GM21447 (cell line): ENCODE data around the gene GMDS.

ENCODE experiments used
- ATAC-seq: cut with Tn5 transposase; IDR thresholded peaks from one replicate; pipeline ENCODE4 v1.9.1; 2021; ENCODE audit not compliant: unreplicated experiment

GMDS gene

DNA sequence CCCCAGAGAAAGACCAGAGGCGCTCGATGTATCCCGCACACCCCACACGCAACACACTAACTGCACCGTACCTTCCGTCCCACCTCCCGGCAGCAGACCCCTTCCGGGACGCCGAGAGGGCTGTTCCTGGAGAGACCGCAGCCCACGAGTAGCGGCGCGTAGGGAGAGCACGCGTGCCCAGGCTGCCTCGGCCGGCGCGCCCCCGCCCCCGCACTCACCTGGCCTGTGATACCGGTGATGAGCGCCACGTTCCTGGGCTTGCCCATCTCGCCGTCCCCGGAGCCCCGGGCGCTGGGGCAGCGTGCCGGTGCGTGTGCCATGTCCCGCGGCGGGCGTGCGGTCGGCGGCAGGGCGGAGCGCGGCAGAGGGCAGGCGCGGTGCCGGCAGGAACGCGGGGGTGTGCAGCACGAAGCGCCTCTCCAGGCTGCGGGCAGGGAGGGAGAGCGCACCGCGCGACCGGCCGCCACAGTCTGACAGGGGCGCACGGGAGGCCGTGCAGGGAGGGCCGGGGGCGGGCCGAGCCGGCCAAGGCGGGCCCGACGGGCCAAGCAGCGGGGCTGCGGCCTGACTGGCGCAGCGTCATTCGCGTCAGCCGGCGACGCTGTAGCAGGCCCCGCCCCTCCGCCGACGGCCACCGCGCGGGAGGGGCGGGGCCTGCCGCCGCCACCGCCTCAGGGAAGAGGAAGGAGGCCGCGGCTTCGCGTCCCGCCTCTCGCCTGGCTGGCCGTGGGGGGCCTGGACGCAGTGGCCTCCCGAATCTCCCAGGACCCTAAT is at the start of gene GMDS:
Gene GMDS (minus strand): TSS at position 503 of the 774 bp plus-strand sequence.
- peak; percentile 84 for ATAC-seq

DNA sequence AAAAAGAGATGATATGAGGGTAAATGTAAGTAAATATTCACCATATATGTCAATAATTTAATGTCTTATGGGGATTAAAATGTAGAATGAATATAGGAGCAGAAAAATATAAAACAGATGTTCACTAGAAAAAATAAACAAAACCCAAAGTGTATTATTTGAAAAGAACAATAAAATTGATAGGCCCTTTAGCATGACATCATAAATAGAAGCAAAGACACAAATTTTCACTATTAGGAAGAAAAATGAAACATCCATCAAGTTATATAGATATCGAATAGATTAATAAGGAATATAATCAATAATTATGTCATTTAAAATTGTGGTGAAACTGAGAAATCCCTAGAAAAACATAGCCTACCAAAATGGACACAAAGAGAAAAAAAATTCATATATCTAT is 40.1 kb upstream of the GMDS start:
- no peak for ATAC-seq

- no peak for ATAC-seq
These were observed 30.5 kb upstream of the GMDS start for GRCh38 chr6:2275892-2276242.

- ATAC-seq: no peak
These were observed 29.8 kb upstream of the GMDS start for GRCh38 chr6:2274981-2275891.

DNA sequence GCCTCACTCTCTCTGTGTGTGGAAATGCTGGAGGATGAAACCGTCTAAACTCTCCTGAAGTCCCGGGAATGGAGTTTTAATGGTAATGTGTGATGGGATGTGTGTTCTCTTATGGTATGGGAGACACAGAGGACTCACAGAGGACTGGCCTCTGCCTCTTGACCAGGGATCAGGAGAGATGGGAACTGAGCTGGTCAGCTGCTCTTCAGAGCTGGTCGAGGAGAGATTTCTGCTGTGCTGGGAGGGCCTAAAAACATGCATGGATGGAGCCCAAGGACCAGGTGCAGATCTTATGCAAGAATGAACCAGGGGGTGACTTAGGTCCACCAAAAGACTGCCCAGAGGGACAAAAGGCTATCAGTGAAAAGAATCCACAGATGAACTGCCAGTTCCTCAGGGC is 27.3 kb upstream of the GMDS start:
- ATAC-seq: no peak

- ATAC-seq: no peak
These were observed 24.6 kb upstream of the GMDS start for GRCh38 chr6:2270054-2270453.

- no peak for ATAC-seq
These were observed 21.4 kb upstream of the GMDS start for GRCh38 chr6:2266841-2267240.

GRCh38 chr6:2266031-2266795 is 20.8 kb upstream of the GMDS start:
- ATAC-seq: no peak

GRCh38 chr6:2264932-2265331 is 19.5 kb upstream of the GMDS start:
- ATAC-seq: no peak

DNA sequence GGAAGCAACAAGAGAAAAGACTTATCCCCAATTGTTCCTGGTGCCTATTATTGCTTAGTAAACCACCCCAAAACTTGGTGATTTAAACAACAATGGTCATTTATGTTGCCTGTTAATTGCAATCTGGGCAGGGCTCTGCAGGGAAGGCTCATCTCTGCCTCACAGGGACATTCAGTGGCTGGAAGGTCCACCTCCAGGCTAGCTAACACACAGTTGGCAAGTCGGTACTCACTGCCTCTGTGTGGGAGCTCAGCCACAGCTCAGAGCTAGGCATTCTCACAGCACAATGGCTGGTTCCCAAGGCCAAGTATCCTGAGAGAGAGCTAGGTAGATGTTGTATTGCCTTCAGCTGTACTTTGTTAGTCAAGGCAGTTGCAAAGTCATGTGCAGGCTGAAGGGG is 18.5 kb upstream of the GMDS start:
- ATAC-seq: no peak

DNA sequence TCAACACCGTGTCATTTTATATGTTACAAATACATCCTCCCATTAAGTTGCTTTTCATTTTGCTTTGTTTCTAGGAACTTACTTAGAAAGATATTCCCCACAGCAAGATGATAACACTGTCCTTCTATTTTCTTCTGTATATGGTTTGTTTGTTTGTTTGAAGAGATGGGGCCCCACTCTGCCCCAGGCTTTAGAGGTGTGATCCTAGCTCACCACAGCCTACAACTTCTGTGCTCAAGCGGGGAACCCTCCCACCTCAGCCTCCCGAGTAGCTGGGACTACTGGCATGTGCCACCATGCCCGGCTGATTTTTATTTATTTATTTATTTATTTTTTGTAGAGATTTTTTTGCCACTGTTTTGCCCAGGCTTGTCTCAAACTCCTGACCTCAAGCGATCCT is 14.2 kb upstream of the GMDS start:
- ATAC-seq: no peak

DNA sequence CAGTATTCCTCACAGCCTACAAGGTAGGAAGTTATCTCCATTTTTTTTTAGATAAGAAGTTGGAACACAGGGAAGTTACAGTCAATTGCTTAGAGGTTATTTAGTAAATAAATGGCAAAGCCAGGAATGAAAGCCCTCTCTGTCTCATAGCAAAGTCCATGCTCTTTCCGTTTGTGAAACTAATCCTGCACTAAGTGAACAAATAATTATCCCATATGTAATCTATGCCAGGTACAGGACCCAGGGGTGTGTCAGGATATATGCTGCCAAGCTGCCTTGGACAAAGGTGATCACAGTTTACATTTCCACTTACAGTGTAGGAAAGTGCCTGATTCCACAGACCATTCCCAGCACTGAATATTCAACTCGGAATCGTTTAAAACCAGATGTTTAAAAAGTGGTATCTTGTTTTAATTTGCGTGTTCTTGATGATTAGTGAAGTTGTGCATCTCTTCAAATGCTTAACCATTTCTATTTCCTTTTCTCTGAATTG is 13.6 kb upstream of the GMDS start:
- no peak for ATAC-seq

DNA sequence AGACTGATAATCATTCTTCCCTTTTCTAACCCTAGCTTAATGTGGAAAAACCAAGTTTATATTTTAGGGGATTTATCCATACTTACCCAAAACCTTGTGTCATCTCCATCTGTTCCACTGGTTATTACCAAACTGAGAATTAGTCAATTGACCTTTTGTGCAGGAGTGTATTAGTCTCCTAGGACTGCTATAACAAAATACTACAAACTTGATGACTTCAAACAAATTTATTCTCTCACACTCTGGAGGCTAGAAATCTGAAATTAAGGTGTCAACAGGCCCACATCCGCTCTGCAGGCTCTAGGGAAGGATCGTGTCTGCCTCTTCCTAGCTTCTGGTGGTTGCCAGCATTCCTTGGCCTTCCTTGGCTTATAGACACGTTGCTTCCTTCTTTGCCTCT is 12.7 kb upstream of the GMDS start:
- ATAC-seq: no peak

- no peak for ATAC-seq
These were observed 12.0 kb upstream of the GMDS start for GRCh38 chr6:2257363-2257762.

DNA sequence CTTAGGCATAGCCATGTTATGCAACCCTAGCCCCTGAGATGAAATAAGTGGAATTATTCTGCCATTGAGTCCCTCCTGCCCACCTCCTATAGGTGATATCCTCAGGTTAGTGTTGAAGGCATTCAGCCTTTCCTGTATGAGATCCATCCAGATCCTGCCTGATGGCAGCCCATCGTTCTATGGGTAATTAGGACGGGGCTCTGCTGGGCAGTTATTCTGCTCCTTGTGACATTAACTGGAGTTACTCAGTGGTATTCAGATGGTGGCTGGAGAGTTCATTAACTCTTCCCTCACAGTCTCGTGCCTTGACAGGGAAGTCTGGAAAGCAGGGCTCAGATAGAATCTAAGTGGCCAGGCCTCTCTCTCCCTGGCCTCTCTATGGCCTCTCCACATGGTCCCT is 9.3 kb upstream of the GMDS start:
- ATAC-seq: no peak

- no peak for ATAC-seq
These were observed 3.7 kb upstream of the GMDS start for GRCh38 chr6:2249126-2249525.

- ATAC-seq: no peak
These were observed 2.3 kb upstream of the GMDS start for GRCh38 chr6:2247664-2248063.

DNA sequence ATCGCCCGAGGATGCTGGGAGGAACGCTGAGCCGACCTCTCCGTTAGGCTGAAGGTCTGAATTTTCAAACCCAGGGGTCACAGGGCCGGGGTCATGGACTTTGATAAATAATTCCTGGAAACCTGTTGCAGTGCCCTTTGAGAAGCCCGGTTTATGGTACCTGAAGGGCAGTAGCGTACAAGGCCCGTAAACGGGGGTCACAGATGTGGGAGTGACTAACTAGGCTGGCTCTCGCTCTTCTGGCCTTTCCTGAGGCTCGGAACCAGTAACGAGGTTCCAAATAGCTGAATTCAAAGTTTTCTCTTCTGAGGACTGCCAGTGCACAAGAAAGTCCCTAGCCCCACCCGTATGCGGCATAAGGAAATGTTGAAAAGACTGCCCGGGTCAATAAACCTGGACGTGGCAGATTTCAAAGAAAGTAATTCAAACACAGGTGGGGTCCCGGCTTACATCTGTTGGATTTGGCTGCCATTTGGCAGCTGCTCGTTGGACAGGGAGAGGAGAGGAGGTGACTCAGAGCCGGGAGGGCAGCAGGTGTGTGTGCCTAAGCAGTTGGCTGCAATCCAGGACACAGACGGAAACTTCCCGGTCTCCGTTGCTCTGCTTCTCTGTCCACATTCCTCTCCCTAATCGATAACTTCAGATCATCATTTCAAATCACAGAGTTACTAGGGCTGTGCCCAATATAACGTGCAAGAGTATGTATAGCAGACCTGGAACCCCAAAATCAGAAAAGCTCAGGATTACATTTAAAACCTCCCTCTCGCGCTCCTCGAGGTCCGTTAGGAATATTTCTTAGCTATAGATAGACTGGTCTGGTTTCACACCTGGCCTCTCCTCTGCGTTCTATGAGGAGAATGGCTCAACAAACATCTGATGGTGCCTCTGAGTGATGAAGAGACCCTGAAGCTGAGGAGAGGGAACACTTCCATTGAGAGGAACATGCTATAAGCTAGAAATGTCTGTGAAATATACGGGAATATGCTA is 765 bp upstream of the GMDS start:
- ATAC-seq: peak; percentile 35

GRCh38 chr6:2244261-2245102 is 923 bp downstream of the GMDS start:
- peak; percentile 21 for ATAC-seq
